ENCODE results near the gene DCDC2C.

DCDC2C gene

DNA sequence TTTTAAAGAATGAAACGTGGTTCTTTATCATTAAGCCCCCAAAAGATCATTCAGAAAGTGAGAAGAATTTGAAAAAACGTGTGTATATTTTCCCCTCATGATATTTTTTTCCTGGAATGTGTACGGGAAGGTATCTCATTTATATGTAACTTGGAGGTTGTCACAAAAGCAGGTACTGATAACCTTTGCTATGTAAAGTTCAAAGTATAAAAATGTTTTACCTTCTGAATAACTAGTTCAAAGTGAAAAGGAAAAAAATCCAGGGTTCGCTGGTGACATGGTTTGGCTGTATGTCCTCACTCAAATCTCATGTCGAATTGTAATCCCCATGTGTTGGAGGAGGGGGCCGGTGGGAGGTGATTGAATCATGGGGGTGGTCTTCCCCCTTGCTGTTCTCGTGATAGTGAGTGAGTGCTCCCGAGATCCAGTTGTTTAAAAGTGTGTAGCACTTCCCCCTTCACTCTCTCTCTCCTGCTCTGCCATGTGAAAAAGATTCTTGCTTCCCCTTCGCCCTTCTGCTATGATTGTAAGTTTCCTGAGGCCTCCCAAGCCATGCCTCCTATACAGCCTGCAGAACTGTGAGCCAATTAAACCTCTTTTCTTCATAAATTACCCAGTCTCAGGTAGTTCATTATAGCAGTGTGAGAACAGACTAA lies 144.2 kb downstream of the DCDC2C start:
- DNase-seq, result no peak

DNA sequence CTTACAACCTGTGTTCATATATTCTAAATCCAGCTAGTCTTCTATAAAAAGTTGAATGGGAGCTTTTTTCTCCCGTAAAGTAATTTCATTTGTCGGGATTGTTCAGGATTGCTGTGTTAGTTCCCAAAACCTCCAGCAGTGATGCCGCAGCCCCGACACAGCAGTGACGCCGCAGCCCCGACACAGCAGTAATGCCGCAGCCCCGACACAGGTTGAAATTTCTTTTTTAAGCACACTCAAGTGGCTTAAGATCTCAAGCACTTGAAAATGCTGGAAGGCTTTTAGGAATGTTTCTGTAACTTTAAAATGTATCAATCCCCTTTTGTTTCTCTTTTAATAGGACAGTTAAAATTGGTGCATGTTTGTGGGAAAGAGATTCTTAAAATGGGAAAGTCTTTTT lies 145.4 kb downstream of the DCDC2C start:
- no peak for DNase-seq

DNA sequence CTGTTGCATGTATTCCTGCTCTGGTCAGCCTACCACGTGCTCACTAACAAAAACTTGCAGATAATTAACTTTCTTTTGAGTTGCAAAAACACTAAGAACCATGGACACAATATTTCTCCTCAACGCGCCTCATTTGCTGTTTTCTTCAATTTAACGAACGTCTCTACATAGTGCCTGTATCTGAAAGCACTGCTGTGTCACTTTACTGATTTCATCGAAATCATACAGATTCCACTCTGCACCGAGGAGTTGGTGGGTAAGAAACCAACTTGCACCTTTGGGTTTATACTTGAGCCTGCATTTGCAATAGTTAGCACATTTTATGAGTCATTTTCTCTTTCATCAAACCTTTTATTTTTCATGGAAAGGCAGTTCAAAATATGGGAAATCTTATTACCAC lies 145.8 kb downstream of the DCDC2C start:
- DNase-seq, result no peak

DNA sequence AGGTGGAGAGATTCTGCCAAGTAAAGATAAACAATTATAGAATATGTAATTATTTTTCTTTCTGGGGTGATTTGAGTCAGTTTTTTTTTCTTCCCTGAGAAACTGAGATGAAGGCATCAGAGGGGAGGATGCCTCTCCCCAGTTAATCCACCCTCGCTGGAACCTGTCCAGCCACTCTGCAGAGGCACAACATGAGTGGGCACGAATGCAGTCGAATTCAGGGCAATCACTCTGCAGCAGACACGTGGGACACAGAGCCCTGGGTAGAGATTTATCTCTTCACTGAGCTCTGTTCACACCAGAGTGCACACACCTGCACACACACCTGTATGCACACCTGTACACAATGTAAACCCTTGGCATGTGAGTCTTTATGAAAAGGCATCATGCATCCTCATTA lies 154.2 kb downstream of the DCDC2C start:
- DNase-seq, result no peak

DNA sequence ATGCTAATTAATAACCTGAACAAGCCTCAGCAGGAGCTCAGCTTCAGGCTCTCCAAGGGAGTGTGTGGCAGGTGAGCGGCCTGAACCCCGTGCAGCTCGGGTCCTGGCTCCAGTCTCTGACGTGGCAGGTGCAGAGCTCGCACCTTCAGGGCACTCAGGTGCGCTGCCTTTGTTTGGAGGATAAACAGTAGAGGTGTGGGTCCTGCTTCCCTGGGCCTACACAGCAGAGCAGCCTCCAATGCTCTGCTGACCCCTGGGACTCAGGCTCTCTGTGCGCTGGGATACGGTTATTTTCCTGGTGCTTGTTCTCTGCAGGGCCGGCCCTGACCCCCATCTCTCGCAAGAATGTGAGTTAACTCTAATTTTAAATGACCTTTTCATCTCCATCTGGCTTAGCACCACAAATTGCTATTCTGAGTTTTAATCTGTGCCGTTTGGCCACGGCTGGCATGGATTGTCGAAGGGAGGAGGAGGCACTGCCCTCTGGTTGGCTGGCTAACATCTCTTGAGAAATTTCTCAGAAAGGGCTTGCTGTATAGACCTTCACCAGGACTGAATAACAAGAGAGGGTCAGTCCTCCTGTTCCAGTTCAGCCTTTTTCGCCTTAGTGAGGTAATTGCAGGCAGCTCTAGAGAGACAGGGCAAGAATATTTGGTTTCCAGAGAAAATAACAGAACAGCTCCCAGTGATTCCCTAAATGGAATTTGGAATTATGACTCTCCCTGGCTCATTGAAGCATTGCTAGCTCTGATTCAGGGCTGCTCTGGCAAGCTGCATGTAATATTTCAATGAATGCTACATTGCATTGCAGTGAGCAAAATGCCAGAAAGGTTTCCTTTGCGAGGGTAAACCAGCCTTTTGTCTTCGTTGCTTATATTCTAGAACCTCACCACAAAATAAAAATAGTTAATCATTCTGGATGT lies 161.8 kb downstream of the DCDC2C start:
- DNase-seq, result peak in 1 of 2 experiments; percentile 51

DNA sequence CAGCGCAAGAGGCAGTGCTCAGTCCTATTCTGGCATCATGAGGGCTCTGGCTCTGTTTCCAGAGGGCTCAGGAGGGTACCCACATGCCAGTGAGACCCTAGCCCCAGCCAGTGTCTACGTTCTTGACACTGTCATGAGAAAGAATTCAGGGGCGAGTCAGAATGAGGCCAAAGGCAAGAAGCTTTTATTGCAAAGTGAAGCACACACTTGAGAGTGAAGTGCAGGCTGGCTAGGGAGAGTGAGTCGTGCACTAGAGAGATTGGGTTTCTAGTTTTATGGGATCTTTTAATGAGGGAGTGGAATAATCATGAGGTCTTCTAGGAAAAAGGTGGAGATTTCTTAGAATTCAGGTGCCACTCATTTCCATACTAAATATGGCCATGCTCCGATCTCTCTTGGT lies 164.1 kb downstream of the DCDC2C start:
- peak; percentile 85 to 86 for DNase-seq

DNA sequence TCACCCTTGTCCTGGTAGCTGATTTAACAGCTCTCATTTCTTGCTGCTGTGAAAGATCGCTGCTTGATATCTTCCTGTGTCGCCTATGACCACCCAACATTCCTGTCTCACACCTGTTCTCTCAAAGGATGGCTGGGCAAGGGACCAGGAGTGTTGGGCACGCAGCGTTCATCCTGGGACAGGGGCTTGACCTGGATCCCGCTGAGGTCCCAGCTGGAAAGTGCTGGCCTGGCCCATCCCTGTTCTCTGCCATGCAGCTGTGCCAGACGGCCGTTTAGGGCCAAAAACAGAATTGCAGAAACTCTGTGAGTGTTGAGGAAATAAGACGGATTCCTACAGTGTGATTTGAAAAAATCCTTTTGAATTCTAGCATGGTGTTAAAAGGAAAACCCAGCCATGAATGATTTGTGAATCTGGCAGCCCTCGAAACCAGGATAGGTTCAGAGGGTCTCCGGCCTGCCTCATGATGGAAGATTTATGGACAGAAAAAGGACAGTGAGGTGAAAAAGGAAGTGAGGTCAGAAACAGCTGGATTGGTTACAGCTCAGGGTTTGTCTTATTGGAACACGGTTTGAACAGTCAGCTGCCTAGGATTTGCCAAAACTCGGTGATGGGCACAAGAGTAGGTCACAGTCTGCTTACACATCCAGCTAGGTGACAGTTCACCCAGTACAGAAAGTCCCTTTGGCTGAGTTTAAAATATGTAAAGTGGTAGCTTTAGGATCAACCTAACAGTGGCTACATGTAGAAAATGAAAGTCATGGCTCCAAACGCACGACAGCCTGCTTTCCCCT lies 164.8 kb downstream of the DCDC2C start:
- no peak for DNase-seq

DNA sequence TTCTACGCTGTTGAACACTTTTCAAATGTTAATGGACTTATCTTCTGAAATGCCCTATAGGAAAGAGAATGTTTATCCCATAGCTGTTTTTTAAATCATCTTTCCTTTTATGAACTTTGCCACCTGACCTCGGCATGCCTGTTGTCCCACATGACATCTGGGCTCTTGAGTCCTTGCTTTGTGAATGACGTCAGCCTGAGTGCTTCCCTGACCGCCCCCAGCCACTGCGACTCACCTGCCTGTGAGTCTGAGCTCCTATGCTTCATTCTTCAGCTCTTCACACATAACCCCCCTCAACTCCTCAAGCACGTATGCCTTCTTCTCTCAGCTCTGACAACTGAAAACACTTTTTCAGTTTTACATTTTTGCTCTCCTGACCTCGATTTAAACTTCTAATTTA lies 166.8 kb downstream of the DCDC2C start:
- DNase-seq, result no peak

DNA sequence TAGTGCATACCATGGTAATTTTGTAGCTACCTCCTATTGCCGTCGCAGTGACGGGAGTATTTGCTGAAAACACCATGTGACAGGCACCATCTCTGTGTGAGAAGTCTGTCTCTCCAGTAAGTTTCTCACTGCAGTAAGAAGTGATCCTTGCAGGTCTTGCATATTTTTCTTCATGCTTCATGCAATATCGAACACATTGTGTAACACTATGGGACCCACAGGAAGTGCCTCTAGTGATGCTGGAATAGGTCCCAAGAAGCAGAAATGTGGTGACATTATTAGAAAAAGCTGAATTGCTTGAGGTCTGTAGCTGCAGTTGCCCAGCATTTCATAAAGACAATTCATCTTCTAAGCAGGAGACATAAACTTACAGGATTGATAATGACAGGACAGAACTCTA lies 167.6 kb downstream of the DCDC2C start:
- DNase-seq, result no peak

DNA sequence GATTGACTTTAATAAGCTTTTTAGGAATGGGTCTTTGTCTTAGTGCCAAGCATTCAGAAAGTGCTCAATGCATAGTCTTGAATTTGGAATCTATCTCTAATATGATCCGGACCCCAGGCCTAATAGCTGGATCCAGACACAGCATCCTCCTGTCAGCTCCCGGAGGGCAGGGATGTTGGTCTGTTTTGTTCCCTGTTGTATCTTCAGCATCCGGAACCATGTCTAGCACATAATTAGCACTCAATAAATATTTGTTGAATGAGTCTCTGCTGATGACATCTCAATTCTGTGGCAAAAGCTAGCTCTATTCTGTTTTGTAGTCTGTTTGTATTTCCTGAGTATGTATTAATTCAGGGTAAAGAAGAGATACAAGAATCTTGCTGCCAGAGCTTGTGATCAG lies 169.1 kb downstream of the DCDC2C start:
- DNase-seq, result no peak

DNA sequence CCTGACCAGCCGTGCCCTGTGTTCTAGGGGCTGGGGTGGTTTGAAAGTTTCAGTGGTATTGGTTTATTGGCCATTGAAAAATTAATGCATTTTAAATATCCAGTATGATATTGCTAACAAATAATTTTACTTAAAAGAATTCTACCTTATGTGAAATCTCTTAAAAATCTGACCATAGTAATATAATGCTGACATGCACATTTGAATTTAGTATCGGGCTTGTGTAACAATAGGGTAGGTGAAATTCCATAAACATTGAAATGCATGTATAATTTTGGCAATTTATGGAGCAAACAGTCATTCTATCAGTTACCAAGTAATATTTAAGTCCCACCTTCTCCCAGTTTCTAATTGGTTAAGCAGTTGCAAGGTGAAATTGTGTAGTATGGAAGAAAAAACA lies 170.5 kb downstream of the DCDC2C start:
- no peak for DNase-seq

DNA sequence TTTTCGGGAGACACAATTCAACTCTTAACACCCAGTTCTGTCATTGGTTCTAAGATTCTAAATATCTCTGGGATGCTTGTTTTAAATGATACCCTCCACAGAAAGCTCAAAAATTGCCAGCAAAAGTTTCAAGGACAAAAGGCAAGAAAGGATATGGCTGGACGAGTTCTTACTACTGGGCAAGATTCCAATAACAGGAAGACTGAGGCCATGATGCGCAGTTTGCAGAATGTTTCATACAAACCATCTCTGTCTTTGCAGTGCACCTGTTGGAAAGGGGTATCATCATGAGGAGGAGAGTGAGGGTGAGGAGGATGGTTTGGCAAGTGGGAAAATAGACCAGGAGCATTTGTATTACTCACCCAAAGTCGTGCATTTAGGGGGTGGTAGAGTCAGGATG lies 172.8 kb downstream of the DCDC2C start:
- no peak for DNase-seq

DNA sequence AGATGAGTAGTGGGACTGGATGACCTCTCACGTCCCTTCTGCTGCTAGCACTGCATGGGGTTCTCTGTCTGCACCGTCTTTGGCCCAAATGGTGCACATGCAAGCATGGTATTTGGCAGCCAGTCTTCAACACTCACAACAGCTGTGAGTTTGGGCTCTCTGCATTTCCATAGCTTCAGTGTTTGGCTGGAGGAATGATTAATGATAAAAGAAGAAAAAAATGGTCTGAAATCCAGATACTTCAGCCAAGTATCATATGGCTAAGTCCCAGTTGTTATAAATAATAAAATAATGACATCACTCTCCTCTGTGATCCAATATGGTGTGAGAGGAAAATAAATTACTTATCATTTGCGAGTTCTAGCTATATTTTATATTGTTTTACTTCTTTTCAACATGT lies 173.3 kb downstream of the DCDC2C start:
- no peak for DNase-seq

DNA sequence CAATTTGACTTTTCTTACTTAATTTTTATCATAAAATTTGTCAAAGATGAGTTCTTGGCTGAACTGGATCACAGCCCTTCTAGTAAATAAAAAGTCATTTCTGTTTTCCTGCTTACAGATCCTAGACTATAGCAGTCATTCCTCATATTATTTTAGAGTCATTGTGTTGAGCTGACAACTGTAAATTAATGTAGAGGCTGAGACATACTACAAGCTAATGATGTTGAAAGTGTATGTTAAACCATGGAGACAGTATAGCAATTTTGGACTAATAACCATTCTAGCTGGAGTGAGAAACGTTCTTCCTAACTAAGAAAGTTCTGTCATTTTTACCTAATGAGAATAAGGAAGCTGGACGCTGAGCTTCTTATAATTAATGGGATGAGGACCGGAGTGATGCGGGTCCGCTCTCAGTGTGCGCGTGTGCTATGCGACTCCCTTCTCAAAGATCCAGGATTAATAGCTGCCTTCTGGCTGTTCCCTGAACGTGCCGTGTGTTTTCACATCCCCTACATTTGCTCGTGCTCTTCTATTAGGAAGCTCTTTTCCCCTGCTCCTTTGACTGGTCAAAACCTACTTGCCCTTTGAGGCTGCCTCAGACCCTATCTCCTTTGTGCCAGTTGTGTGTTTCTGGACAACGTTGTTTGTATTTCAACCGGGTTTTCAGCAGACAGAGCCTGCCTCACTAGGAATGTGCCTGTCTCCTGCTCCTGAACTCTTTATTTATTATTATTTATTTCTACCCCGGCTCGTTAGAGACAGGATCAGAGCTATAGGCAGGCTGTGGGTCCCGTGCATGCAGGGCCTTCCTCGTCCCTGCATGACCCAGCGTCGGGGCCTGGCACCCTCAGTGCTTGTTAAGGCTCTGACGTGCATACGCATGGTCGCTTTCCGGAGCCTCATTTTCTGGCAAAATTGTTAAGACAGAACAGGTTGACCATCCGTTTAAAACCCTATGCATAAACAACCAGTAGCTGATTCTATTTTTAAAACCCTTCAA lies 182.6 kb downstream of the DCDC2C start:
- DNase-seq, result no peak

DNA sequence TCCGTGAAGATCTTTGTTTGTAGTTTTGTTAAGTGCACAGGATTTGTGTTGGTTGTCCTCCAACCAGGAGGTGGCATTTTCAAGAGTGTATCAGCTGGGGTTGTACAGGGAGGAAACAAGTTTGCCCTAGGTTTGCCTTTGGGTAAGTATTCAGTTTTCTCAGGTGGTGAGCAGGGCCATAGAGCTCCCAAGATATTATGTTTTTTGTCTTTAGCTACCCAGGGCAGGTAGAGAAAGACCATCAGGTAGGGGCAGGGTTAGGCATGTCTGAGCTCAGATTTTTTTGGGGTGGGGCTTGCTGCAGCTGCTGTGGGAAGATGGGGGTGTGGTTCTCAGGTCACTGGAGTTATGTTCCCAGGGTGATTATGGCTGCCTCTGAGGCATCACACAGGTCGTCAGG lies 191.6 kb downstream of the DCDC2C start:
- DNase-seq, result no peak
